SU-DHL-6 (cell line): ENCODE results near the gene GRAMD4.

Experiments used
- H2AFZ ChIP-seq: fragments of 200-600 bp; sonication (generic); 2 replicates; pipeline ENCODE4 v1.6.1; 2014; ENCODE audit warnings: low read depth, mild to moderate bottlenecking, moderate library complexity, mixed read lengths, antibody characterized with exemption, low read length; ENCODE audit not compliant: severe bottlenecking
- H3F3A ChIP-seq: fragments of 200-600 bp; shearing (Covaris generic); 2 replicates; pipeline ENCODE4 v1.6.0; 2016; ENCODE audit warnings: antibody characterized with exemption, mild to moderate bottlenecking; ENCODE audit not compliant: insufficient read depth
- H3K27ac ChIP-seq: fragments of 200-600 bp; sonication (generic); 2 replicates; pipeline ENCODE4 v1.5.1; 2016; ENCODE audit warnings: low read depth, mild to moderate bottlenecking, low read length, moderate library complexity, mixed read lengths
- H3K27me3 ChIP-seq: fragments of 200-600 bp; sonication (generic), shearing (Covaris generic); 2 replicates; pipeline ENCODE4 v1.6.0; 2014; ENCODE audit warnings: mild to moderate bottlenecking, low read length
- H3K36me3 ChIP-seq: fragments of 200-600 bp; sonication (generic); 2 replicates; pipeline ENCODE4 v1.6.1; 2014; ENCODE audit warnings: mild to moderate bottlenecking, low read length, mixed read lengths
- H3K4me2 ChIP-seq: fragments of 300-600, 200-600 bp; shearing (Covaris generic), sonication (generic); 2 replicates; pipeline ENCODE4 v1.6.0; 2014; ENCODE audit warnings: low read length, low read depth, mild to moderate bottlenecking; ENCODE audit not compliant: poor library complexity, severe bottlenecking
- H3K4me3 ChIP-seq: fragments of 200-600 bp; sonication (generic); 2 replicates; pipeline ENCODE4 v1.5.1; 2014; ENCODE audit warnings: antibody characterized with exemption, low read length, mild to moderate bottlenecking, mixed read lengths; ENCODE audit not compliant: insufficient read depth, poor library complexity, severe bottlenecking
- H3K79me2 ChIP-seq: fragments of 200-600 bp; sonication (generic); 2 replicates; pipeline ENCODE4 v1.6.1; 2014; ENCODE audit warnings: mild to moderate bottlenecking, low read length, moderate library complexity; ENCODE audit not compliant: insufficient read depth
- H3K9ac ChIP-seq: fragments of 200-600 bp; sonication (generic); 2 replicates; pipeline ENCODE4 v1.7.0; 2014; ENCODE audit warnings: mild to moderate bottlenecking, low read length
- H3K9me2 ChIP-seq: fragments of 200-600 bp; sonication (generic); replicated peaks from 2 replicates; pipeline ENCODE4 v1.6.1; 2014; ENCODE audit warnings: low read length; ENCODE audit not compliant: insufficient read depth
- H3K9me3 ChIP-seq: fragments of 200-600 bp; sonication (generic); 2 replicates; pipeline ENCODE4 v1.6.1; 2014; ENCODE audit warnings: low read length, mixed read lengths; ENCODE audit not compliant: insufficient read depth
- H4K20me1 ChIP-seq: fragments of 200-600 bp; sonication (generic); 2 replicates; pipeline ENCODE4 v1.6.1; 2014; ENCODE audit warnings: low read depth, mild to moderate bottlenecking, antibody characterized with exemption, low read length, moderate library complexity, mixed read lengths
- EZH2phosphoT487 ChIP-seq: fragments of 200-600 bp; sonication (generic), shearing (Covaris generic); conservative IDR thresholded peaks from 2 replicates; pipeline ENCODE4 v1.6.1; 2018; ENCODE audit warnings: mild to moderate bottlenecking, antibody characterized with exemption, low read length, moderate library complexity, mixed read lengths
- TF ChIP-seq, protein P1 (sequence below): fragments of 200-600 bp; sonication (generic); IDR thresholded peaks from one replicate; pipeline ENCODE4 v1.5.1; 2017; ENCODE audit warnings: antibody characterized with exemption, mild to moderate bottlenecking, low read length, moderate library complexity; ENCODE audit not compliant: insufficient read depth, poor library complexity, severe bottlenecking

Gene GRAMD4

DNA sequence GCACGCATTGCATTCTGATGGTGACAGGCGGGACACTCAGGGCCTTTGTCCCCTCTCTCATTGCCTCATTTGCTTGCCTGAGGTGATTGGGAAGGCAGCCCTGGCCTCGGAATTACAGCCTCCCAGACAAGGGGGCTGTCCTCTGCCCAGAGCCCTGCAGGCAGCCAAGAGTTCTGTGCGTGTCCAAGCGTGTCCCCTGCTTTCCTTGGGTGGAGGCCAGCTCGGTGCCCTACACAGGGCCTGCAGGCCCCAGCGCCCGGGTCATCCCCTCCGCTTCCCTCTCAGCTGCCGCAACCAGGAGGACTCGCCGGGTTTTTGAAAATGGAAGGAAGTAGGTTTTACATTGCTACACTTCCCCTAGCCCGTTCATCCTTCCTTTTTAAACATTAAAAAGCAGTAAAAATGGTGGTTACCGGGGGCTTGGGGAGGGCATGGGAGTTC, 1.9 kb downstream of the GRAMD4 start:
- no peak overlapping the region for H3K9ac ChIP-seq
- no peaks in the 10 kb centered on the region for H3K36me3 ChIP-seq
- H3K4me2 ChIP-seq = no peak overlapping the region
- H3K27ac ChIP-seq = no peak overlapping the region
- TF ChIP-seq EZH2phosphoT487 = no peak
- TF ChIP-seq, protein P1, sequence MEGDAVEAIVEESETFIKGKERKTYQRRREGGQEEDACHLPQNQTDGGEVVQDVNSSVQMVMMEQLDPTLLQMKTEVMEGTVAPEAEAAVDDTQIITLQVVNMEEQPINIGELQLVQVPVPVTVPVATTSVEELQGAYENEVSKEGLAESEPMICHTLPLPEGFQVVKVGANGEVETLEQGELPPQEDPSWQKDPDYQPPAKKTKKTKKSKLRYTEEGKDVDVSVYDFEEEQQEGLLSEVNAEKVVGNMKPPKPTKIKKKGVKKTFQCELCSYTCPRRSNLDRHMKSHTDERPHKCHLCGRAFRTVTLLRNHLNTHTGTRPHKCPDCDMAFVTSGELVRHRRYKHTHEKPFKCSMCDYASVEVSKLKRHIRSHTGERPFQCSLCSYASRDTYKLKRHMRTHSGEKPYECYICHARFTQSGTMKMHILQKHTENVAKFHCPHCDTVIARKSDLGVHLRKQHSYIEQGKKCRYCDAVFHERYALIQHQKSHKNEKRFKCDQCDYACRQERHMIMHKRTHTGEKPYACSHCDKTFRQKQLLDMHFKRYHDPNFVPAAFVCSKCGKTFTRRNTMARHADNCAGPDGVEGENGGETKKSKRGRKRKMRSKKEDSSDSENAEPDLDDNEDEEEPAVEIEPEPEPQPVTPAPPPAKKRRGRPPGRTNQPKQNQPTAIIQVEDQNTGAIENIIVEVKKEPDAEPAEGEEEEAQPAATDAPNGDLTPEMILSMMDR = no peak
- no peaks in the 10 kb centered on the region for H3F3A ChIP-seq
- H3K79me2 ChIP-seq = no peaks in the 10 kb centered on the region
- H2AFZ ChIP-seq = no peak overlapping the region
- H3K9me2 ChIP-seq = no peaks in the 10 kb centered on the region
- no peaks in the 10 kb centered on the region for H3K9me3 ChIP-seq
- no peak overlapping the region for H3K4me3 ChIP-seq
- no peaks in the 10 kb centered on the region for H3K27me3 ChIP-seq
- no peaks in the 10 kb centered on the region for H4K20me1 ChIP-seq

DNA sequence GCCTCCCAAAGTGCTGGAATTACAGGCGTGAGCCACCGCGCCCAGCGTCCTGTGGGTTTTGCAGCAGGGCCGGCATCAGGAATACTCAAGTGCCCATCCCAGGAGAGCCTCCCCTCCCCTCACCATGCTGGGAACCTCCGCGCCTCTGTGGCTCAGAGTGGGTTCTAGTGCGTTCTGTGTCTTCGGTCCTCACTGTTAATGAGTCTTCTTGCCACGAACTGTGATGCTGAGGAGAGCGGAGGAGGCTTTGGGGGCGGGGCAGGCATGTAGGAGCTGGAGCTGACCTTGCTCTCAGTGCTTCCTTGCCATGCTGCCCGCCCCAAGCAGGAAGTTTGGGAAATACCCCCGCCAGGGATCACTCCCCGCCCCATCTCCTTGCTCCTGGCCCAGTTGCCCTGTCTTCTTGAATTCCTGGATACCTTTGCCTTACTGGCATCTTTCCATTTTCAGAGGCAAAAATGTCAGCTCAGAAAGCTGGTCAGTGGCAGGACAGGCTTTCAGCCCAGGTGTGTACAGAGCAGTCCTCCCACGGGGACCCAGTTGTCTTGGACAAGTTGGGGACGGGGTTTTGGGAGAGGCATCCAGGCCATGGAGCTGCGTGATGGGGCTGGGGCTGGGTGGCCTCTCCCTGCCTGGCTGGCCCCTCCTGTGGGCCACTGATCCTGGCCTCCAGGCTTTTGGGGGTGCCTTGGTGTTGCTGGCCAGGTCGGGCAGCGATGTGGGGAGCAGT, 5.1 kb downstream of the GRAMD4 start:
- TF ChIP-seq, protein P1 = no peak
- TF ChIP-seq EZH2phosphoT487 = no peak
- H3K9ac ChIP-seq = no peak overlapping the region
- H4K20me1 ChIP-seq = no peaks in the 10 kb centered on the region
- no peaks in the 10 kb centered on the region for H3K27me3 ChIP-seq
- no peak overlapping the region for H3K27ac ChIP-seq
- H3K9me2 ChIP-seq = no peaks in the 10 kb centered on the region
- H3F3A ChIP-seq = no peaks in the 10 kb centered on the region
- no peak overlapping the region for H2AFZ ChIP-seq
- H3K79me2 ChIP-seq = no peaks in the 10 kb centered on the region
- no peaks in the 10 kb centered on the region for H3K36me3 ChIP-seq
- no peak overlapping the region for H3K4me3 ChIP-seq
- no peak overlapping the region for H3K4me2 ChIP-seq
- H3K9me3 ChIP-seq = no peaks in the 10 kb centered on the region

DNA sequence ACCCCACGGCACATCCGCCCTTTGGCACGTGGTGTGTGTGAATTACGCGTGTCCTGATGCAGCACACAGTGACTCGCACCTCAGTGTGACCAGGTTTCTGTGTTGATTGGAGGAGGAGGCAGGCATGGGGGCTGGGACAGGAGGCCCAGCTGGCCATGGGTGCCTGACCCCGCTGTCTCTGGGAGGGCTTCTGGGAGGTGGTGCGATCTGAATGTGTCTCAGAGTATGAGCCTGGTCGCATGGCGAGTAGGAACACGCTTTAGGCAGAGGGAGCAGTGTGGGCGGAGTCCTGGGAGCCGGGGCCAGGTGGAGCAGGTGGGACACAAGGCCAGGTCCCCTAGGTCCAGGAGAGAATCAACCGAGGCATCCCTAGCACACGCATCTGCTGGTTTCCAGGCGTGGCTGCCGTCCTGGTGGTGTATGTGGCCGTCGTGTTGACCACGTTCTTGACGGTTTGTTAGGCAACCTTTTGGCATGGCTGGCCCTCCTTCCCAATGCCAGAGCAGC, 5.7 kb downstream of the GRAMD4 start:
- Histone ChIP-seq H3K4me3 (no peak overlapping the region), H3K36me3 (no peaks in the 10 kb centered on the region), H4K20me1 (no peaks in the 10 kb centered on the region), H3K79me2 (no peaks in the 10 kb centered on the region), H3K4me2 (no peak overlapping the region), H2AFZ (no peak overlapping the region), H3F3A (no peaks in the 10 kb centered on the region), H3K9ac (no peak overlapping the region), H3K9me2 (no peaks in the 10 kb centered on the region), H3K27ac (no peak overlapping the region), H3K27me3 (no peaks in the 10 kb centered on the region), H3K9me3 (no peaks in the 10 kb centered on the region)
- no peak for TF ChIP-seq EZH2phosphoT487
- TF ChIP-seq, protein P1 = no peak
